IMR-90 (cell line): ENCODE data around the gene DIP2C. TPM values are rescaled to one million over a fixed set of nuclear protein-coding genes. Genes with fewer than 3 reads are reported as not detected.

ENCODE experiments used
- ATAC-seq: fragments of 200-7000 bp; cut with Tn5 transposase; 2 replicates; pipeline ENCODE4 v1.9.1; 2020; ENCODE audit warnings: low read depth, mild to moderate bottlenecking, moderate library complexity
- BruUV-seq: library from RNA; stranded (reverse); fragments of 400-500 nt; replicated peaks from 2 replicates; lab custom pipeline; 2021; lab: Mats Ljungman, UMichigan
- CTCF ChIA-PET: fragments of 300-600 bp; formaldehyde crosslinking; extraction: SDS; loops from one replicate; lab custom pipeline; 2021; ENCODE audit warnings: antibody characterized with exemption; lab: Yijun Ruan, JAX
- POLR2A ChIA-PET: fragments of 300-600 bp; sonication (Branson Sonifier 250); formaldehyde crosslinking; loops from one replicate; lab custom pipeline; 2022; ENCODE audit warnings: antibody characterized with exemption; ENCODE audit not compliant: unreplicated experiment; lab: Charles Lee
- DNase-seq: peaks from one replicate; pipeline ENCODE4 v3.0.0; 2013
- H2AFZ ChIP-seq: replicated peaks from 2 replicates; pipeline ENCODE3; 2013; ENCODE audit warnings: low read length, mild to moderate bottlenecking; ENCODE audit not compliant: poor library complexity
- H2AK5ac ChIP-seq: 2 replicates; pipeline ENCODE4 v1.6.1; 2013; ENCODE audit warnings: low read depth, low read length, inconsistent platforms
- H2AK9ac ChIP-seq: replicated peaks from 2 replicates; pipeline ENCODE3; 2013; ENCODE audit warnings: mild to moderate bottlenecking, low read depth, low read length, moderate library complexity; ENCODE audit not compliant: poor library complexity
- H2BK120ac ChIP-seq: 2 replicates; pipeline ENCODE4 v1.6.1; 2013; ENCODE audit warnings: low read depth, low read length, inconsistent platforms
- H2BK15ac ChIP-seq: 3 replicates; pipeline ENCODE4 v1.6.1; 2013; ENCODE audit warnings: low read depth, low read length, inconsistent platforms
- H2BK20ac ChIP-seq: 2 replicates; pipeline ENCODE4 v1.6.1; 2013; ENCODE audit warnings: low read depth, mild to moderate bottlenecking, inconsistent platforms, low read length, moderate library complexity
- H2BK5ac ChIP-seq: 2 replicates; pipeline ENCODE4 v1.6.1; 2013; ENCODE audit warnings: mild to moderate bottlenecking, low read depth, low read length, inconsistent platforms; ENCODE audit not compliant: poor library complexity, severe bottlenecking
- H3K14ac ChIP-seq: replicated peaks from 2 replicates; pipeline ENCODE4 v1.6.1; 2013; ENCODE audit warnings: low read depth, low read length, inconsistent platforms
- H3K18ac ChIP-seq: 2 replicates; pipeline ENCODE4 v1.6.1; 2013; ENCODE audit warnings: low read depth, low read length, control low read depth
- H3K23ac ChIP-seq: 2 replicates; pipeline ENCODE4 v1.6.1; 2013; ENCODE audit warnings: low read depth, low read length, inconsistent platforms
- H3K27ac ChIP-seq: 2 replicates; pipeline ENCODE4 v1.5.1; 2013; ENCODE audit warnings: mild to moderate bottlenecking, control low read depth, low read length; ENCODE audit not compliant: insufficient read depth
- H3K27me3 ChIP-seq: 2 replicates; pipeline ENCODE4 v1.6.1; 2013; ENCODE audit warnings: low read length; ENCODE audit not compliant: control insufficient read depth, insufficient read depth
- H3K36me3 ChIP-seq: 2 replicates; pipeline ENCODE4 v1.6.1; 2013; ENCODE audit warnings: low read length, mixed read lengths; ENCODE audit not compliant: control insufficient read depth, insufficient read depth
- H3K4ac ChIP-seq: 2 replicates; pipeline ENCODE4 v1.6.1; 2013; ENCODE audit warnings: low read depth, low read length, inconsistent platforms
- H3K4me1 ChIP-seq: 2 replicates; pipeline ENCODE4 v1.6.1; 2013; ENCODE audit warnings: low read length, mixed read lengths; ENCODE audit not compliant: control insufficient read depth, insufficient read depth
- H3K4me2 ChIP-seq: 2 replicates; pipeline ENCODE4 v1.6.1; 2013; ENCODE audit warnings: low read depth, mild to moderate bottlenecking, control low read depth, low read length, moderate library complexity
- H3K4me3 ChIP-seq: 2 replicates; pipeline ENCODE4 v1.5.1; 2013; ENCODE audit warnings: low read depth, mild to moderate bottlenecking, control low read depth, low read length, moderate library complexity; ENCODE audit not compliant: insufficient read depth
- H3K56ac ChIP-seq: 2 replicates; pipeline ENCODE4 v1.6.1; 2013; ENCODE audit warnings: low read length, inconsistent platforms; ENCODE audit not compliant: insufficient read depth; ENCODE audit errors: extremely low read depth
- H3K79me1 ChIP-seq, 2 experiments: 2 replicates each; pipeline ENCODE4 v1.6.1; 2013; ENCODE audit warnings: low read length in 2 of 2, inconsistent platforms in 1 of 2, low read depth in 1 of 2
- H3K9ac ChIP-seq: 2 replicates; pipeline ENCODE4 v1.6.1; 2013; ENCODE audit warnings: low read depth, low read length, control low read depth
- H3K9me1 ChIP-seq: 2 replicates; pipeline ENCODE4 v1.6.1; 2013; ENCODE audit warnings: low read length, inconsistent platforms; ENCODE audit not compliant: insufficient read depth
- H3K9me3 ChIP-seq: 2 replicates; pipeline ENCODE4 v1.6.1; 2013; ENCODE audit warnings: low read length; ENCODE audit not compliant: control insufficient read depth, insufficient read depth
- H4K20me1 ChIP-seq: 2 replicates; pipeline ENCODE4 v1.6.1; 2013; ENCODE audit warnings: low read length, inconsistent platforms; ENCODE audit not compliant: insufficient read depth
- H4K5ac ChIP-seq: 2 replicates; pipeline ENCODE4 v1.6.1; 2013; ENCODE audit warnings: mild to moderate bottlenecking, low read depth, low read length, control low read depth
- H4K8ac ChIP-seq, 2 experiments: 2 replicates each; pipeline ENCODE4 v1.6.1; 2013; ENCODE audit warnings: low read depth in 2 of 2, low read length in 2 of 2, control low read depth in 1 of 2, inconsistent platforms in 1 of 2
- H4K91ac ChIP-seq: 2 replicates; pipeline ENCODE4 v1.6.1; 2013; ENCODE audit warnings: low read depth, low read length, inconsistent platforms; ENCODE audit not compliant: insufficient read depth
- BHLHE40 ChIP-seq: fragments of 150-350 bp; IDR thresholded peaks from 2 replicates; pipeline ENCODE4 v1.6.1; 2016; ENCODE audit warnings: mild to moderate bottlenecking, low read depth, low read length
- CEBPB ChIP-seq: IDR thresholded peaks from 2 replicates; pipeline ENCODE4 v1.6.1; 2012; ENCODE audit warnings: low read depth, low read length, improper control_type of control experiment
- CHD1 ChIP-seq: IDR thresholded peaks from 2 replicates; pipeline ENCODE4 v1.6.1; 2012; ENCODE audit warnings: low read depth, low read length, improper control_type of control experiment
- CTCF ChIP-seq: conservative IDR thresholded peaks from 2 replicates; pipeline ENCODE4 v1.5.1; 2012; ENCODE audit warnings: mild to moderate bottlenecking, low read depth, low read length, improper control_type of control experiment
- ELK1 ChIP-seq: fragments of 150-350 bp; IDR thresholded peaks from 2 replicates; pipeline ENCODE4 v1.6.1; 2016; ENCODE audit warnings: low read depth, mild to moderate bottlenecking, low read length, moderate library complexity, borderline replicate concordance
- FOS ChIP-seq: fragments of 150-350 bp; IDR thresholded peaks from 2 replicates; pipeline ENCODE4 v1.6.1; 2016; ENCODE audit warnings: low read depth, low read length
- MAFK ChIP-seq: IDR thresholded peaks from 2 replicates; pipeline ENCODE4 v1.6.1; 2012; ENCODE audit warnings: low read depth, low read length, improper control_type of control experiment
- MAZ ChIP-seq: IDR thresholded peaks from 2 replicates; pipeline ENCODE4 v1.6.1; 2012; ENCODE audit warnings: low read depth, mild to moderate bottlenecking, low read length, improper control_type of control experiment, moderate library complexity, borderline replicate concordance
- MXI1 ChIP-seq: IDR thresholded peaks from 2 replicates; pipeline ENCODE4 v1.6.1; 2012; ENCODE audit warnings: low read depth, mild to moderate bottlenecking, low read length, moderate library complexity, borderline replicate concordance
- NFE2L2 ChIP-seq: fragments of 150-350 bp; IDR thresholded peaks from 2 replicates; pipeline ENCODE4 v1.6.1; 2016; ENCODE audit warnings: low read depth, mild to moderate bottlenecking, low read length
- POLR2A ChIP-seq: IDR thresholded peaks from 2 replicates; pipeline ENCODE4 v1.6.1; 2012; ENCODE audit warnings: mild to moderate bottlenecking, low read depth, low read length
- RAD21 ChIP-seq: IDR thresholded peaks from 2 replicates; pipeline ENCODE4 v1.6.1; 2012; ENCODE audit warnings: low read length, improper control_type of control experiment
- RCOR1 ChIP-seq: IDR thresholded peaks from 2 replicates; pipeline ENCODE4 v1.6.1; 2012; ENCODE audit warnings: mild to moderate bottlenecking, low read length, improper control_type of control experiment; ENCODE audit not compliant: insufficient replicate concordance
- RFX5 ChIP-seq: IDR thresholded peaks from 2 replicates; pipeline ENCODE4 v1.8.0; 2012; ENCODE audit warnings: low read depth, mild to moderate bottlenecking, low read length, moderate library complexity
- SMC3 ChIP-seq: fragments of 150-350 bp; IDR thresholded peaks from 2 replicates; pipeline ENCODE4 v1.6.1; 2016; ENCODE audit warnings: low read depth, mild to moderate bottlenecking, antibody characterized with exemption, low read length, moderate library complexity
- USF2 ChIP-seq: fragments of 150-350 bp; IDR thresholded peaks from 2 replicates; pipeline ENCODE4 v1.6.1; 2017; ENCODE audit warnings: mild to moderate bottlenecking, antibody characterized with exemption, low read length, low read depth
- WGBS, 2 experiments: methylation state at CpG; one replicate each; pipeline versions ENCODE4 v1.1.5 to v1.1.7; 2013; ENCODE audit warnings: missing lambda C conversion rate in 2 of 2; ENCODE audit not compliant: insufficient read length in 1 of 2; ENCODE audit errors: extremely low coverage in 2 of 2; 5-methylcytosine and 5-hydroxymethylcytosine counted together
- dilution Hi-C: fragments of 300-500 bp; cut with HindIII; formaldehyde crosslinking; loops from one replicate; pipeline ENCODE4 v1.14.3; 2018; ENCODE audit warnings: low sequenced_read_pairs; ENCODE audit not compliant: unreplicated experiment
- in situ Hi-C: fragments of 300-500 bp; cut with MboI; formaldehyde crosslinking; loops from 3 replicates; pipeline ENCODE4 v1.14.3; 2019; ENCODE audit warnings: low sequenced_read_pairs, inconsistent platforms, mixed read lengths
- intact Hi-C: fragments of 100-400 bp; cut with micrococcal nuclease; formaldehyde crosslinking; loops from 2 replicates; pipeline ENCODE4 v1.10.0; 2022
- polyA plus RNA-seq, 3 experiments: library from polyadenylated mRNA; depleted of rRNA; stranded (reverse); fragments of >200 nt; gene quantifications; 2 replicates each; pipeline ENCODE4 v1.2.3, GENCODE V29; 2012; ENCODE audit warnings: low replicate concordance in 1 of 3
- total RNA-seq: library from RNA; depleted of rRNA; stranded (reverse); fragments of >200 nt; gene quantifications from 2 replicates; pipeline ENCODE4 v1.2.3, GENCODE V29; 2012

Gene DIP2C
- total and polyA plus RNA-seq, 2 of the 4 experiments (the other 2 are of a cell fraction) = 8.6 to 17.3 TPM

GRCh38 chr10:631266-631665 lies 58.2 kb downstream of the DIP2C start:
- H3K9ac ChIP-seq = no peak overlapping the region
- no peaks in the 10 kb centered on the region for H3K36me3 ChIP-seq
- H2BK5ac ChIP-seq = no peak overlapping the region
- H3K27me3 ChIP-seq = no peaks in the 10 kb centered on the region
- in situ Hi-C loops (no loop called here), intact Hi-C loops (no loop called here), dilution Hi-C loops (no loop called here)
- H3K4me3 ChIP-seq = no peak overlapping the region
- ChIA-PET CTCF (no interaction called here), POLR2A (no interaction called here)
- no peak overlapping the region for H3K23ac ChIP-seq
- H2AK9ac ChIP-seq = no peak overlapping the region
- no peak overlapping the region for H4K91ac ChIP-seq
- H3K4ac ChIP-seq = no peak overlapping the region
- H2BK15ac ChIP-seq = no peak overlapping the region
- no peak overlapping the region for H2BK120ac ChIP-seq
- ATAC-seq (no peak), DNase-seq (no peak)
- H3K18ac ChIP-seq = no peak overlapping the region
- no TSS peak for BruUV-seq
- peaks cover 74% of the 10 kb centered on the region for H4K20me1 ChIP-seq
- H3K56ac ChIP-seq = no peak overlapping the region
- peaks cover 26% of the 10 kb centered on the region for H3K9me1 ChIP-seq
- peaks cover 11% of the 10 kb centered on the region for H3K4me1 ChIP-seq
- no peaks in the 10 kb centered on the region; the same call in 1 of the 2 replicates for H3K9me3 ChIP-seq
- no peak for TF ChIP-seq CHD1
- no peak for TF ChIP-seq BHLHE40
- TF ChIP-seq POLR2A = no peak
- TF ChIP-seq MAFK = no peak
- no peak for TF ChIP-seq RAD21
- TF ChIP-seq CTCF = no peak
- no peak for TF ChIP-seq RCOR1
- TF ChIP-seq NFE2L2 = no peak
- no peak for TF ChIP-seq MXI1
- TF ChIP-seq MAZ = no peak
- no peak for TF ChIP-seq FOS
- no peak for TF ChIP-seq SMC3
- no peak for TF ChIP-seq RFX5
- TF ChIP-seq USF2 = no peak
- TF ChIP-seq ELK1 = no peak
- TF ChIP-seq CEBPB = no peak
- H2AFZ ChIP-seq = no peak overlapping the region
- peaks cover 48 to 89% of the 10 kb centered on the region in 2 experiments for H3K79me1 ChIP-seq
- no peak overlapping the region for H2BK20ac ChIP-seq
- no peak overlapping the region for H4K5ac ChIP-seq
- H3K27ac ChIP-seq = no peak overlapping the region
- H3K4me2 ChIP-seq = no peak overlapping the region
- no peak overlapping the region for H4K8ac ChIP-seq
- no peak overlapping the region for H2AK5ac ChIP-seq
- no CpG with 5 or more reads among the region's 11 CpGs for WGBS, 2 experiments
- H3K14ac ChIP-seq = no peak overlapping the region
